ENCODE measurements around the gene GSTM3. TPM values are rescaled to one million over a fixed set of nuclear protein-coding genes. Genes with fewer than 3 reads are reported as not detected.
"Not testable (repeated sequence)": the region's sequence is repeated elsewhere in the genome, so short reads cannot be mapped to it uniquely, and the experiment has no call there.

GSTM3 gene
- total and polyA plus RNA-seq, 4 donors, result 11.0 to 39.5 (median 22.9) TPM

DNA sequence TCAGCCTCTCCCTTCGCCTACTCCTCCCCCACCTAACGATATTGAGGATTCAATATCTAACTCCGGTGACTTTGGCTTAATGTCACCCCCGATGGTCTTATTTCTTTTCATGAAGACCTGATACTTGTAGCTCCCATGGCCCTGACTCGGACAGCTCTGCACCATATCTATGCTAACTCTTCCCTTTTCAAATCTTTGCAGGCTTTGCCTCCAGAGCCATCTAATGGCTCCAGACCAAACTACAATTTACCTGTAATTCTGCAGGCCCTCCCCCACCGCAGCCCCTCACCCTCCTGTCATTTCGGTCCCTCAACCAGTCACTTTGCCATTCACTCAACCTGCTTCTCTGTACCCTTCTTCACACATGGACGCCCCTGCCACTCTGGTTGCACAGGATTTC lies 36.7 kb downstream of the GSTM3 start:
- 82 to 84% methylated on average over 8 of the region's 8 CpGs for WGBS, 2 donors
- no peak overlapping the region for H3K4me3 ChIP-seq

DNA sequence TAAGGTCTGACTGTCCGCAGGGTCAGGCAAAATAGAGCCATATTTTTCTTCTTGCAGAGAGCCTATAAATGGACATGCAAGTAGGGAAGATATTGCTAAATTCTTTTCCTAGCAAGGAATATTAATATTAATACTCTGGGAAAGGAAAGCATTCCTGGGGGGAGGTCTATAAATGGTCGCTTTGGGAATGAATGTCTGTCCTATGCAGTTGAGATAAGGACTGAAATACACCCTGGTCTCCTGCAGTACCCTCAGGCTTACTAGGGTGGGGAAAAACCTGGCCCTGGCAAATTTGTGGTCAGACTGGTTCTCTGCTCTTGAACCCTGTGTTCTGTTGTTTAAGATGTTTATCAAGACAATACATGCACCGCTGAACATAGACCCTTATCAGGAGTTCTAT lies 37.9 kb downstream of the GSTM3 start:
- not testable (repeated sequence) for H3K36me3 ChIP-seq (ENCODE audit: control insufficient read depth in 4 of 4, insufficient read depth in 4 of 4, low read length in 4 of 4); H3K27ac ChIP-seq (ENCODE audit: low read depth in 1 of 2, low read length in 1 of 2); H3K4me3 ChIP-seq; H3K4me1 ChIP-seq (ENCODE audit: control insufficient read depth in 5 of 5, insufficient read depth in 5 of 5, low read length in 5 of 5); H3K27me3 ChIP-seq (ENCODE audit: control insufficient read depth in 3 of 3, insufficient read depth in 3 of 3, low read length in 2 of 3); ATAC-seq (ENCODE audit: insufficient read depth, low FRiP score); H3K9ac ChIP-seq (ENCODE audit: insufficient read depth in 1 of 2, low read length in 2 of 2); H3K9me3 ChIP-seq (ENCODE audit: control insufficient read depth in 4 of 4, insufficient read depth in 3 of 4, low read length in 3 of 4)
- DNase-seq, result peak in 1 of 3 donors; percentile 0
- WGBS, 2 donors, result 85 to 86% methylated on average over 3 of the region's 3 CpGs

More for the DNA sequence above, 36.7 kb downstream of the GSTM3 start:
- TF ChIP-seq, protein P1, sequence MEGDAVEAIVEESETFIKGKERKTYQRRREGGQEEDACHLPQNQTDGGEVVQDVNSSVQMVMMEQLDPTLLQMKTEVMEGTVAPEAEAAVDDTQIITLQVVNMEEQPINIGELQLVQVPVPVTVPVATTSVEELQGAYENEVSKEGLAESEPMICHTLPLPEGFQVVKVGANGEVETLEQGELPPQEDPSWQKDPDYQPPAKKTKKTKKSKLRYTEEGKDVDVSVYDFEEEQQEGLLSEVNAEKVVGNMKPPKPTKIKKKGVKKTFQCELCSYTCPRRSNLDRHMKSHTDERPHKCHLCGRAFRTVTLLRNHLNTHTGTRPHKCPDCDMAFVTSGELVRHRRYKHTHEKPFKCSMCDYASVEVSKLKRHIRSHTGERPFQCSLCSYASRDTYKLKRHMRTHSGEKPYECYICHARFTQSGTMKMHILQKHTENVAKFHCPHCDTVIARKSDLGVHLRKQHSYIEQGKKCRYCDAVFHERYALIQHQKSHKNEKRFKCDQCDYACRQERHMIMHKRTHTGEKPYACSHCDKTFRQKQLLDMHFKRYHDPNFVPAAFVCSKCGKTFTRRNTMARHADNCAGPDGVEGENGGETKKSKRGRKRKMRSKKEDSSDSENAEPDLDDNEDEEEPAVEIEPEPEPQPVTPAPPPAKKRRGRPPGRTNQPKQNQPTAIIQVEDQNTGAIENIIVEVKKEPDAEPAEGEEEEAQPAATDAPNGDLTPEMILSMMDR (IDR thresholded peaks at IDR 0.05; ENCODE audit: control extremely low read depth, extremely low read depth), result no peak
- no peak overlapping the region for H3K27ac ChIP-seq (ENCODE audit: low read depth in 1 of 2, low read length in 1 of 2)
- peak in 1 of 3 donors; percentile 0 for DNase-seq
- H3K4me1 ChIP-seq (ENCODE audit: control insufficient read depth in 5 of 5, insufficient read depth in 5 of 5, low read length in 5 of 5), result peaks cover 0 to 3% (median 0%) of the 10 kb centered on the region in 5 donors
- no peaks in the 10 kb centered on the region for H3K27me3 ChIP-seq (ENCODE audit: control insufficient read depth in 3 of 3, insufficient read depth in 3 of 3, low read length in 2 of 3)
- peaks cover 0 to 4% (median 0%) of the 10 kb centered on the region in 4 donors for H3K36me3 ChIP-seq (ENCODE audit: control insufficient read depth in 4 of 4, insufficient read depth in 4 of 4, low read length in 4 of 4)
- no peaks in the 10 kb centered on the region for H3K9me3 ChIP-seq (ENCODE audit: control insufficient read depth in 4 of 4, insufficient read depth in 3 of 4, low read length in 3 of 4)
- no peak overlapping the region for H3K9ac ChIP-seq (ENCODE audit: insufficient read depth in 1 of 2, low read length in 2 of 2)
- ATAC-seq (ENCODE audit: insufficient read depth, low FRiP score), result no peak

DNA sequence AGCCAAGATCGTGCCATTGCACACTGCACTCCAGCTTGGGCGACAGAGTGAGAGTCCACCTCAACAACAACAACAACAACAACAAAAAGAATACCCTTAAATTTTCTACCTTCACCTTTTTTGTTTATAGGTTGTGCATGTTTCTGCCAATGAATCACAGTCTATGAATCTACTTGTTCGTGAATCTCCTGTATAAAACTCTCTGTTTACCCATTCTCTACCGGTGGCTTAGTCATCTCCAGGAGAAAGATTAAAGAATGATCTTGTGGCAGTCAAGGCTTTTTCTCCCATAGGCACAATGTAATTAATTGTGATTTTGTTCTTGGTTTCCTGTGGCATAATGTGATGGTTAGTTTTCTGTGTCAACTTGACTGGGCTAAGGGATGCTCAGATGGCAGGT lies 43.0 kb downstream of the GSTM3 start:
- not testable (repeated sequence) for H3K4me3 ChIP-seq; H3K27me3 ChIP-seq (ENCODE audit: control insufficient read depth in 3 of 3, insufficient read depth in 3 of 3, low read length in 2 of 3); H3K4me1 ChIP-seq (ENCODE audit: control insufficient read depth in 5 of 5, insufficient read depth in 5 of 5, low read length in 5 of 5); H3K9me3 ChIP-seq (ENCODE audit: control insufficient read depth in 4 of 4, insufficient read depth in 3 of 4, low read length in 3 of 4); H3K36me3 ChIP-seq (ENCODE audit: control insufficient read depth in 4 of 4, insufficient read depth in 4 of 4, low read length in 4 of 4); DNase-seq; H3K9ac ChIP-seq (ENCODE audit: insufficient read depth in 1 of 2, low read length in 2 of 2); H3K27ac ChIP-seq (ENCODE audit: low read depth in 1 of 2, low read length in 1 of 2); ATAC-seq (ENCODE audit: insufficient read depth, low FRiP score)
- 89% methylated on average over 4 of the region's 4 CpGs; no CpG with 5 or more reads in 1 of the 2 donors for WGBS, 2 donors

DNA sequence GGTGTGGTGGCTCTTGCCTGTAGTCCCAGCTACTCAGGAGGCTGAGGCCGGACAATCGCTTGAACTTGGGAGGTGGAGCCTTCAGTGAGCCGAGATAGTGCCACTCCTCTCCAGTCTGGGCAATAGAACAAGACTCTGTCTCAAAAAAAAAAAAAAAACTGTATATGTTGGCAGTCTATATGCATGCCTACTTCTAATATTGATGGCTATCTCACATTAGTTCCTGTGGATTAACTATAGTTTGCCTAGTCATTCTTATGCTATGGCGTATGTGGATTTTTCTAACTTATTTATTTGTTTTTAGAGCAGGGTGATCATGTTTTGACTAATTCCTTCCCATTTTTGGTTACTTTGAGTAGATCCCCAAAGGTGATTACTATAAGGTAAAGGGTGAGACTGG lies 43.8 kb downstream of the GSTM3 start:
- 96% methylated on average over 4 of the region's 4 CpGs; no CpG with 5 or more reads in 1 of the 2 donors for WGBS, 2 donors
- no peak for ATAC-seq (ENCODE audit: insufficient read depth, low FRiP score)

DNA sequence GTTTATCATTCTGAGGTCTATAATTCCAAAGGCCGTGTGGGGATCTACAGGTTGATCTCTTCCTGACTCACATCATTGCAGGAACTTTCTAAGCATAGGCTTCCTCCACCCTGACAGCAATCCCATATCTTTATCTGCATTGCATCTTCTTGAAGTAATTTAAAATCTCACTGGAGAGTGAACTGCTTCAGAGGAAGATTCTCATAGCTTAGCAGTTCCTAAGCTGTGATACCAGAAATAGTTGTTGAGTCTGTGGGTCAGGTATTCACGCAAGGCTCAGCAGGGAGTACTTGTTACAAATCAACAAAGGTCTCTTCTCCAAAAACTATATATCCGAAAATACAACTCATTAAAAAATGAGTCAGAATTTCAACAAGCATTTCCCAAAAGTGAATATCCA lies 45.7 kb downstream of the GSTM3 start:
- peaks cover 0 to 17% (median 0%) of the 10 kb centered on the region in 4 donors for H3K36me3 ChIP-seq (ENCODE audit: control insufficient read depth in 4 of 4, insufficient read depth in 4 of 4, low read length in 4 of 4)
- H3K4me3 ChIP-seq; ATAC-seq (ENCODE audit: insufficient read depth, low FRiP score); DNase-seq; H3K27ac ChIP-seq (ENCODE audit: low read depth in 1 of 2, low read length in 1 of 2); H3K9me3 ChIP-seq (ENCODE audit: control insufficient read depth in 4 of 4, insufficient read depth in 3 of 4, low read length in 3 of 4); H3K4me1 ChIP-seq (ENCODE audit: control insufficient read depth in 5 of 5, insufficient read depth in 5 of 5, low read length in 5 of 5); H3K9ac ChIP-seq (ENCODE audit: insufficient read depth in 1 of 2, low read length in 2 of 2); H3K27me3 ChIP-seq (ENCODE audit: control insufficient read depth in 3 of 3, insufficient read depth in 3 of 3, low read length in 2 of 3): not testable (repeated sequence)
- WGBS, 2 donors, result 93% methylated on average over 3 of the region's 3 CpGs; no CpG with 5 or more reads in 1 of the 2 donors

More for the DNA sequence above, 43.8 kb downstream of the GSTM3 start:
- H3K36me3 ChIP-seq (ENCODE audit: control insufficient read depth in 4 of 4, insufficient read depth in 4 of 4, low read length in 4 of 4), result peaks cover 0 to 4% (median 0%) of the 10 kb centered on the region in 4 donors
- H3K4me3 ChIP-seq, result no peak overlapping the region
- no peaks in the 10 kb centered on the region for H3K4me1 ChIP-seq (ENCODE audit: control insufficient read depth in 5 of 5, insufficient read depth in 5 of 5, low read length in 5 of 5)
- TF ChIP-seq, protein P1 (IDR thresholded peaks at IDR 0.05; ENCODE audit: control extremely low read depth, extremely low read depth), result no peak
- H3K27me3 ChIP-seq (ENCODE audit: control insufficient read depth in 3 of 3, insufficient read depth in 3 of 3, low read length in 2 of 3), result no peaks in the 10 kb centered on the region
- H3K9me3 ChIP-seq (ENCODE audit: control insufficient read depth in 4 of 4, insufficient read depth in 3 of 4, low read length in 3 of 4), result no peaks in the 10 kb centered on the region
- DNase-seq, result no peak
- no peak overlapping the region for H3K27ac ChIP-seq (ENCODE audit: low read depth in 1 of 2, low read length in 1 of 2)
- no peak overlapping the region for H3K9ac ChIP-seq (ENCODE audit: insufficient read depth in 1 of 2, low read length in 2 of 2)

DNA sequence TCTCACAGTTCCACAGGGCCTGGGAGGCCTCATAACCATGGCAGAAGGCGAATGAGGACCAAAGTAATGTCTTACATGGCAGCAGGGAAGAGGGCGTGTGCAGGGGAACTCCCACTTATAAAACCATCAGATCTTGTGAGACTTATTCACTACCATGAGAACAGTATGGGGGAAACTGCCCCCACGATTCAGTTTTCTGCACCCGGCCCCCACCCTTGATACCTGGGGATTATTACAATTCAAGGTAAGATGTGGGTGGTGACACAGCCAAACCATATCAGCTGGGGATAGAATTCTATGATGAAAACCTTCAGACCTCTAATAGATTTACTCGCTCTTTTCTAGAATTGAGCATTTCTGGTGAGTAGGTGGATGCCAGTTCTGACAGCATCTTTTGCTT lies 46.4 kb downstream of the GSTM3 start:
- H3K9ac ChIP-seq (ENCODE audit: insufficient read depth in 1 of 2, low read length in 2 of 2); H3K9me3 ChIP-seq (ENCODE audit: control insufficient read depth in 4 of 4, insufficient read depth in 3 of 4, low read length in 3 of 4); DNase-seq; H3K4me3 ChIP-seq; H3K4me1 ChIP-seq (ENCODE audit: control insufficient read depth in 5 of 5, insufficient read depth in 5 of 5, low read length in 5 of 5); H3K27ac ChIP-seq (ENCODE audit: low read depth in 1 of 2, low read length in 1 of 2); H3K27me3 ChIP-seq (ENCODE audit: control insufficient read depth in 3 of 3, insufficient read depth in 3 of 3, low read length in 2 of 3); ATAC-seq (ENCODE audit: insufficient read depth, low FRiP score): not testable (repeated sequence)
- peaks cover 0 to 20% (median 0%) of the 10 kb centered on the region in 4 donors for H3K36me3 ChIP-seq (ENCODE audit: control insufficient read depth in 4 of 4, insufficient read depth in 4 of 4, low read length in 4 of 4)
- 92% methylated on average over 5 of the region's 5 CpGs; no CpG with 5 or more reads in 1 of the 2 donors for WGBS, 2 donors

All from lung (tissue), 12 donors.